Fibroblast of skin of left biceps (primary cell): ENCODE results near the gene SEMA3B.
"Not testable (repeated sequence)": the region's sequence is repeated elsewhere in the genome, so short reads cannot be mapped to it uniquely, and the experiment has no call there.

Source experiments
- DNase-seq, 2 experiments: peaks; one replicate each; pipeline ENCODE4 v3.0.0-alpha.2; 2013; ENCODE audit warnings: low read depth in 2 of 2

The SEMA3B gene

DNA sequence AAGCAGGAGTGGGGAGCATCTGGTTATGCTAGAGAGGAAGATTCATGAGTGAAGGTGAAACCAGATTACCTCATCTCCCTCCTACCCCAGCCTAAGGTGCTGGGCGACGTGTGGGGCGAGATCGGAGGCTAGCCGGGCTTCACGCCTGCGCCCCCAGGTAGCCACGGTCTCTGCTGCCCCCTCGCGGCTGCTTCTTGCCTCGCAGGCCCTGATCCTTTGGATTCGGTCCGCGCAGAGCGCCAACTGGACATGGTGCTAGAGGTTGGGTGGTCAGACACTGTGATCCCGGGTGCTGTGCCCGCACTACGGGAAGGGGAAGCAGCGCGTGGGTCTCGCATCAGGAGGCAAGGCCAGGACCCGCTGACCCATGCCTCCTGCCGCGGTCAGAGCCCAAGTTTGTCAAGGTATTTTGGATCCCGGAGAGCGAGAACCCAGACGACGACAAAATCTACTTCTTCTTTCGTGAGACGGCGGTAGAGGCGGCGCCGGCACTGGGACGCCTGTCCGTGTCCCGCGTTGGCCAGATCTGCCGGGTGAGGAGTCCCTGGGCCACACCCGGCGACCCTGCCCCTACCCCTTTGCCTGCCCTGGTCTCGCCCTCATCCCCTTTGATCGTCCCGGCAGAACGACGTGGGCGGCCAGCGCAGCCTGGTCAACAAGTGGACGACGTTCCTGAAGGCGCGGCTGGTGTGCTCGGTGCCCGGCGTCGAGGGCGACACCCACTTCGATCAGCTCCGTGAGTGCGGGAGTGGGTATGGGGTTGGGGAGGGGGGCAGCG lies 4.2 kb downstream of the SEMA3B start:
- peak in 1 of 2 experiments; percentile 18 for DNase-seq

DNA sequence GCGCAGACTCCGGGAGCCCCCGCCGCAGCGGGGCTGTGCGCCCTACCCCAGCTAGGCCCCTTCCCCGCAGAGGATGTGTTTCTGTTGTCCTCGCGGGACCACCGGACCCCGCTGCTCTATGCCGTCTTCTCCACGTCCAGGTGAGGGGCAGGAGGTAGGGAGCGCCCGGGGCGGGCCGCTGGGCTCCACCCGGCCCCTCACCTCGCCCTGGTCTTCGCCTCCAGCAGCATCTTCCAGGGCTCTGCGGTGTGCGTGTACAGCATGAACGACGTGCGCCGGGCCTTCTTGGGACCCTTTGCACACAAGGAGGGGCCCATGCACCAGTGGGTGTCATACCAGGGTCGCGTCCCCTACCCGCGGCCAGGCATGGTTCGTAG lies 4.7 kb downstream of the SEMA3B start:
- no peak for DNase-seq

DNA sequence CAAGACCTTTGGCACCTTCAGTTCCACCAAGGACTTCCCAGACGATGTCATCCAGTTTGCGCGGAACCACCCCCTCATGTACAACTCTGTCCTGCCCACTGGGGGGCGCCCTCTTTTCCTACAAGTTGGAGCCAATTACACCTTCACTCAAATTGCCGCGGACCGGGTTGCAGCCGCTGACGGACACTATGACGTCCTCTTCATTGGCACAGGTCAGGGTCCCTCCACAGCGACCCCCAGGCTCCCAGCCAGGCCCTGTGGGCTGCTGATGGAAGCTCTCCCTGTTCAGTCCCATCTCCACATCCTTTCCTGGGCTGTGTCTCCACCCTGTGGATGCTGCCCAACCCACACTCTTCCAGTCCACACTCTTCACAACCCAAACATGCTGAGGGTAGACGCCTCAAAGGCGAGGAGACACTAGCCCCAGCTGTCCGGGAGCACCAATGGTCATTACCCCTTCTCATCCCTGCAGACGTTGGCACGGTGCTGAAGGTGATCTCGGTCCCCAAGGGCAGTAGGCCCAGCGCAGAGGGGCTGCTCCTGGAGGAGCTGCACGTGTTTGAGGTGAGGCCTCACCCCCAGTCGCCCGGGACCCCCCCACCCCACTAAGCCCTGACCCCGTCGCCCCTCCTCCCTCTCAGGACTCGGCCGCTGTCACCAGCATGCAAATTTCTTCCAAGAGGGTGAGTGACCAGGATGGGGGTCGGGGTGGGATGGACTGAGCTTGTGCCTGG lies 5.6 kb downstream of the SEMA3B start:
- DNase-seq, result no peak

DNA sequence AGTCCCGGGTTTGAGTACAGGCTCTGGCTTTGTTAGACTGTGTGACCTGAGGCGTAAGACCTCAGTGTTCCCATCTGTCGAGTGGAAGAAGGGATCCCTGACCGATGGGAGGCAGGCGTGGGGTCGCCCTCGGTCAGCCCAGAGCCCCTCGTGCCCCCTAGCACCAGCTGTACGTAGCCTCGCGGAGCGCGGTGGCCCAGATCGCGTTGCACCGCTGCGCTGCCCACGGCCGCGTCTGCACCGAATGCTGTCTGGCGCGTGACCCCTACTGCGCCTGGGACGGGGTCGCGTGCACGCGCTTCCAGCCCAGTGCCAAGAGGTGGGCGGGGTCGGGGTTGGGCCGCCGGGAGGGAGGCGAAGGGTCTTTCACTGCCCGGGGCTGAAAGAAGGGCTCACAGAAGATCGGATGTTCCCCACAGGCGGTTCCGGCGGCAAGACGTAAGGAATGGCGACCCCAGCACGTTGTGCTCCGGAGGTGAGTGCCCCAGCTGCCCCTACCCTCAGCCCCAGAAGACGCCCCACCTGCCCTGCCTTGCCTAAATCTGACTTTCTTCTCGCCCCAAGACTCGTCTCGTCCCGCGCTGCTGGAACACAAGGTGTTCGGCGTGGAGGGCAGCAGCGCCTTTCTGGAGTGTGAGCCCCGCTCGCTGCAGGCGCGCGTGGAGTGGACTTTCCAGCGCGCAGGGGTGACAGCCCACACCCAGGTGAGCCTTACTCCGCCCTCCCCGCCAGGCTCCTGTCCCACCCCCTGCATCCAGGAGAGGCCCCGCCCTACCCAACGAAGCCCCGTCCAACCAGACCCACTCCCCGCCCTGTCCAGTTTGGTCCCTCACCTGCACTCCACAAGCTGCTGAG lies 6.4 kb downstream of the SEMA3B start:
- no peak for DNase-seq

DNA sequence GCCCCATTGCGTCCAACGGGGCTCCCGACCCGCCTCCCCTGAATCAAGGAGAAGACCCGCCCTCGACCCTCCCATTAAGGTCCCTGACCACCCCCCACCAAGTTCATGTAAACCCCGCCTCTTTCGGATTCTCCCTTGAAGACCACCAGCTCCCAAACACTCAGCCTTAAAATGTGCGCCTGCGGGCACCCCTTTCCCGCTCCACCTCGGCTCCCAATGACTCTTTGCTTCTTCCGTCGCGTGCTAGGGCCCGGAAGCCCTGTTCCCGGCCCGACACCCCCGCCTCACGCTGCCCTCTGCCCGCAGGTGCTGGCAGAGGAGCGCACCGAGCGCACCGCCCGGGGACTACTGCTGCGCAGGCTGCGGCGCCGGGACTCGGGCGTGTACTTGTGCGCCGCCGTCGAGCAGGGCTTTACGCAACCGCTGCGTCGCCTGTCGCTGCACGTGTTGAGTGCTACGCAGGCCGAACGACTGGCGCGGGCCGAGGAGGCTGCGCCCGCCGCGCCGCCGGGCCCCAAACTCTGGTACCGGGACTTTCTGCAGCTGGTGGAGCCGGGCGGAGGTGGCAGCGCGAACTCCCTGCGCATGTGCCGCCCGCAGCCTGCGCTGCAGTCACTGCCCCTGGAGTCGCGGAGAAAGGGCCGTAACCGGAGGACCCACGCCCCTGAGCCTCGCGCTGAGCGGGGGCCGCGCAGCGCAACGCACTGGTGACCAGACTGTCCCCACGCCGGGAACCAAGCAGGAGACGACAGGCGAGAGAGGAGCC lies 7.2 kb downstream of the SEMA3B start:
- no peak for DNase-seq

DNA sequence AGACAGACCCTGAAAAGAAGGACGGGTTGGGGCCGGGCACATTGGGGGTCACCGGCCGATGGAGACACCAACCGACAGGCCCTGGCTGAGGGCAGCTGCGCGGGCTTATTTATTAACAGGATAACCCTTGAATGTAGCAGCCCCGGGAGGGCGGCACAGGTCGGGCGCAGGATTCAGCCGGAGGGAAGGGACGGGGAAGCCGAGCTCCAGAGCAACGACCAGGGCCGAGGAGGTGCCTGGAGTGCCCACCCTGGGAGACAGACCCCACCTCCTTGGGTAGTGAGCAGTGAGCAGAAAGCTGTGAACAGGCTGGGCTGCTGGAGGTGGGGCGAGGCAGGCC lies 7.8 kb downstream of the SEMA3B start:
- DNase-seq, result no peak

DNA sequence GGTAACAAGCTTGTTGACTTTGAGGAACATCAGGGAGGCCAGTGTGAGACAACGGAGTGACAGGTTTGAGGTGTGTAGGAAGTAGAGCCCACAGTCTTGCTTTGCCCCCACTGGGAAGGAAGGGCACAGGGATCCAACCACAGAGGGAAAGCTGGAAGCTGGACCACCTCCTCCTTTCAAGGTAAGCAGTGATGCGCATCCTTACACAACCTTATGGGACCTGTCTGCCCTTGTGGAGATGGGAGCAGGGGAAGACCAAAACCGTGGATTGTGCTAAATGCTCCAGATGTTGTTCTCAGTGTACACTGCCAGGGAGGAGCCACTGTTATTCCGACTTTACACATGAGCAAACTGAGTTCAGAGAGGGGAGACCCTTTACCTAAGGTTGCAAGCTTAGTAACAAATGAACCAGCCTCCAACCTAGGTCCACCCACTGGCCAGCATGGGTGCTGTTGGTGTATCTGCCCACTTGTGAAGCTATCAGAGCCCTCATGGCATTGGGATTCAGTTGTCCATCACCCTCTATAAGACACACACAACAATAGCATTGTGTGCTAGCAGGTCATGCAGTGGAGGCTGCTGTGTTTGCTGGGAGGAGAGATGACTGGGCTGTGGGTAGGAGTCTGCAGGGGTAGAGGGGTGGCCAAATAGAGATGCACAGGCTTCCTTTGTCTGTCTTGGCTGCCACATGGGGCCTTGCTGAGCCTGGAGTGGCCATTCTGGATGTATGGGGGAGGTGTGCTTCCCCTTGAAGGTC lies 9.4 kb downstream of the SEMA3B start:
- DNase-seq, result no peak

DNA sequence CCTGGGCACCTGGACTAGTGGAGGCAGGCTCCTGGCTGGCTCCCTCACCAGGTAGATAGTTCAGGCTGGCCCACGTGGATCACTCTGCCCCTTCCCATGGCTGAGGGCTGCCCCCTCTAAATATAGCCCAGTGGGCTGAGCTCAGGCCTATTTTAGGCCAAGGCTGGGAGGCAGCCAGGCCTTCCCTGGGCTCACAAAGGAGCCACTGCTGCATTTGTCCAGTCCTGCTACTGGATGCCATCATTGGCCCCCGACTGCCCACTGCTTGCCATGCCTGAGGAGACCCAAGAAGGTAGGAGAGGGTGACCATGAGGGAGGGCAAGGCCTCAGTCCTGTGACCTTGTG lies 9.9 kb downstream of the SEMA3B start, which contains the start of gene LSMEM2:
Gene LSMEM2 (plus strand): TSS at position 208 of the 345 bp plus-strand sequence. CDS start 27 bp downstream, at position 235.
- no peak for DNase-seq

DNA sequence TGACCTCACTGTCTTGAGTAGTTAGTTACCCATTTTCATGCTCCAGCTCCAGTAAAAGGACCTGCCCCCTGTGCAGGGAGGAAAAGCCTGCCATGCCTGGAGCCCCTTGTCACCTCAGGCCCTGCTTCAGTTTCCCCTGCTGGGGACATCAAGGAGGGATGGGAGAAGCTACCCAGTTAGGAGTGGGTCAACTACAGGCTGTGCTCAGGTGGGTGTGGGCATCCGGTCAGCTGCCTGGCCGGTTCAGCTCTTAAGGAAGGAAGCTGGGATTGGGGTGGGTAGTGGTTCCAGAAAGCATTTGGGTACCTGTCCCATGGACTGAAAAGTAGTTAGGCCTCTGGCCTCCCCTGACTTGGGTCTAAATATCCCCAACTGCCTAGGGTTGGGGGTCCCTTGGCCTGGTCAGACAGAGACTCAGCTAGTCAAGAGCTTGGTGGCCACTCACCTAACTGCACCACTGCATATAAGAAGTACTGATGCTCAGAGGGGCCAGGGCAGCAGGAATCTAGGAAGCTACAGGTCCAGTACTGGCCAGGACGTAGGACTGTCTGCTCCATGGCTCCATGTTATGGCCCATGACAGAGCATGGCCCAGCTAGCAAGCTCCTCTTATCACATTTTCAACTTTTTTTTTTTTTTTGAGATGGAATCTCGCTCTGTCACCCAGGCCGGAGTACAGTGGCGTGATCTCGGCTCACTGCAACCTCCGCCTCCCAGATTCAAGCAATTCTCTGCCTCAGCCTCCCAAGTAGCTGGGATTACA lies 10.5 kb downstream of the SEMA3B start:
- DNase-seq, result no peak

DNA sequence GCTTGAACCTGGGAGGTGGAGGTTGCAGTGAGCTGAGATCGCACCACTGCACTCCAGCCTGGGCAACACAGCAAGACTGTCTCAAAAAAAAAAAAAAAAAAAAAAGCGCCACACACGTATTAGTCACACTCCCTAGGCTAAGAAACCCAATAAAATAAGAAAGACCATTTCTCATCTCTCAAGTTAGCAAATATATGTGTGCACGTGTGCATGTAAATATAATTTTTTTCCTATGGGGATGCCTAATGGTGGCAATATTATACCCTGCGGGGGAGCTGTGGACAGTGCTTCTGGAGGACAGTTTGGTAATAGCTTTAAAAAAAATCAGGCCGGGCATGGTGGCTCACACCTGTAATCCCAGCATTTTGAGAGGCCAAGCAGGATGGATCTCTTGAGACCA lies 15.2 kb downstream of the SEMA3B start:
- DNase-seq, result not testable (repeated sequence)

DNA sequence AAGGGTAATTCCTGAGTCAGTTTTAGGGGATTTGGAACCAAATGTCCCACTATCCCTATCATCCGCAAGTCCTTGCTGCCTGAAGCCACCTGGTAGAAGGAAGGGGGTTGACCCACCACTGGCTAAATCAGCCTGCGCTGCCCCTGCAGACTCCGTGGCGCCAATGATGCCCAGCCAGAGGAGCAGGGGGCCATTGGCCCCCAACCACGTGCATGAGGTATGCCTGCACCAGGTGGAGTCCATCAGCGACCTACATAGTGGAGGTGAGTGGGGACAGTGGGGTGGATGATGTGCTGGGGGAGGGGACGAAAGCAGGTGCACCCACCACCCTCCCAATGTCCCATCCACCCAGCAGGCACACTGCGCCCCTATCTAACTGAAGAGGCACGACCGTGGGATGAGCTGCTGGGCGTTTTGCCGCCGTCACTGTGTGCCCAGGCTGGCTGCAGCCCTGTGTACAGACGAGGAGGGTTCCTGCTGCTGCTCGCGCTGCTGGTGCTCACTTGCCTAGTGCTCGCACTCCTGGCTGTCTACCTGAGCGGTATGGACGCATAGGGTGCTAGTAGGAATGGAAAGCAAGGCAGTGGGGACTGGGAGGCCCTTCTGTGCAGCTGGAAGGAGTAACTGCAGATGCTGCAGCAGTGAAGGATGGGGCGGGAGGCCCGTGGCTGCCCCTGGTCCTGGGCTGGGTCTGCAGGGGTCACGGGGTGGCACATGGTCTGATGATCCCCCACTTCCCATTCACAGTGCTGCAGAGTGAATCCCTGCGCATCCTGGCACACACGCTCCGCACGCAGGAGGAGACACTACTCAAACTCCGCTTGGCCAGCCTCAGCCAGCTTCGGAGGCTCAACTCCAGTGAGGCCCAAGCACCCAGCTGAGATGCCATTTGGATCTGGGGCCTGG lies 17.6 kb downstream of the SEMA3B start:
- no peak for DNase-seq

DNA sequence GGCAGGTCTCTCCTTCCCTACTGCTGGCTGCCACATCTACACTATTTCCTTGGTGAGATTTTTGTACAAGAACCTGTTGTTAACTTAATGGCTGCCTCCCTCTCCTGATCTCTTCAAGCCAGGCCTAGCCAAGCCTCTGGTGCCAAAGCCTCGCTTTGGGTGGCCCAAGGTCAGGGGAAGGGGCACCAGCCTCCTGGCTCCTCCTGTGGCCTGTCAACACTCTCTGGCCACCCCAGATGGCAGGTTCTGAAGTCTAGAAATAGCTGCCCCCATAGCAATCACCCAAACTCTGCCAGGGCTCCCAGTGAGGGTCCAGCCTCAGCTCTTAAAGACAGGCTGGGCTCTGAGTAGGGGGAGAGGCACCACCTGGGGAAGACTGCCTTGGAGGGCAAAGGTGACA lies 18.3 kb downstream of the SEMA3B start:
- DNase-seq, result no peak

DNA sequence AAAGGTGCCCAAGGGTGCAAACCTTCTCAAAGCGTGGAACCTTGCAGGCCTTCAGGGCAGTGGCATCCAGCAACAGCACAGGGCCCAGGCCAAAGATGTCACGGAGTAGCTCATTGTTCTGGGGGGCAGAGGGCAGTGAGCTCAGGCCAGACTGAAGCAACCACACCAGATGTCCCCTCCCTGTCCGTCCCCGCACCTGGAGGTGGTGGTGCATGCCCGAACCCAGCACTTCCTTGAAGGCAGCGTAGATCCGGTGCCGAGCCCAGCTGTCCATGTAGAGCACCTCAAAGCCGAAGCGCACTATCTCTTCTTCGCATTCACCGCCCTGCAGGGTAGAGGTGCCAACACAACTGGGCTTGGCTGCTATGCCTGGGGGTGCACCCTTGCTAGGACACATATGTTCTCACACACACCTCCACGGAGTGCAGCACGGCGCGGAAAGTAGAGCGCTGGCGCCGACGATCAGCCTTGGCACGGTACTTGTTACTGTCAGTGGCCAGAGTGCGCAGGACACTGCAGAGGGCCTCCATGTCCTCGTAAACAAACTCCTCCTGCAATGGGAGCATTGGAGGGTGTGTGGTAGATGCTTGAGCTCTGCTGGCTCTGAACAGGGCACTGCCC lies 19.6 kb downstream of the SEMA3B start:
- no peak for DNase-seq

DNA sequence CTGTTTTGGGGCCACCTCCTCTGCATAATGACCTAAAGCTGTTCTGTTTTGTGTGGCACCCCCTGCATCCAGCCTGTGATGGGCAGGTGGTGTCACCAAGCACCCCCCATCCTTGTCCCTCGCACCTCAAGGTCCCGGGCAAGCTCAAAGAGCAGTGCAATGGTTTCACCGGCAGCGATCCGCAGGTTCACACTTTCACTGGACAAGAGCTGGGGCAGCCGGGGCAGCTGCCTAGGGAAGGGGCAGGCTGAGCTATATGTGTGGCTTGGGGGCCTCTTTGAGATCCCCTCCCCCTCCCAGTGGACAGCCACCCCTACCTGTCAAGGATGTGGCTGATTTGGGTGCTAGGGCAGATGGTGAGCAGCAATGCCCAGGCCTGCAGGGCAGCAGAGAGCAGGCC lies 20.2 kb downstream of the SEMA3B start:
- DNase-seq, result no peak

DNA sequence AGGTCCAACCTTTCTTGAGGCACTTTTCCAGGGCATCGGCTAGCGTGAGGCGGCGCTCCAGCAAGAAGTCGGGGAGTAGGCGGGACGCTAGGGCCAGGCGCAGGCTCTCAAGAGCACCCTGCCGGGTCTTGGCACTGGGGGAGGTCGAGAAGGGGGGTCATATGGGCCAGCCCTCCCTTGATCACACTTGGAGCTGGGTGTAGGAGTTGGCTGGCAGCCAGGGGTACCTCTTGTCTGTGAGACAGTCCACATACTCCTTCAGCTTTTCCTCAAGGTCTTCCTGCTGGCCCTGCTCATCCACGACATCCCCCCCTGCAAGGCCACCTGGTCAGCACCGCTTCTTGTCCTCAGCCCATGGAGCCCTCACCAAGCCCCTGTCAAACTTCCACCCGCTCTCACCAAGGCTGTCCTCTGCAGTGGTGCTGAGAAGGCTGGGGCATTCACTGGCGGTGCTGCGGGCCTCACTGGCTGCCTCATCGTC lies 21.3 kb downstream of the SEMA3B start:
- no peak for DNase-seq

DNA sequence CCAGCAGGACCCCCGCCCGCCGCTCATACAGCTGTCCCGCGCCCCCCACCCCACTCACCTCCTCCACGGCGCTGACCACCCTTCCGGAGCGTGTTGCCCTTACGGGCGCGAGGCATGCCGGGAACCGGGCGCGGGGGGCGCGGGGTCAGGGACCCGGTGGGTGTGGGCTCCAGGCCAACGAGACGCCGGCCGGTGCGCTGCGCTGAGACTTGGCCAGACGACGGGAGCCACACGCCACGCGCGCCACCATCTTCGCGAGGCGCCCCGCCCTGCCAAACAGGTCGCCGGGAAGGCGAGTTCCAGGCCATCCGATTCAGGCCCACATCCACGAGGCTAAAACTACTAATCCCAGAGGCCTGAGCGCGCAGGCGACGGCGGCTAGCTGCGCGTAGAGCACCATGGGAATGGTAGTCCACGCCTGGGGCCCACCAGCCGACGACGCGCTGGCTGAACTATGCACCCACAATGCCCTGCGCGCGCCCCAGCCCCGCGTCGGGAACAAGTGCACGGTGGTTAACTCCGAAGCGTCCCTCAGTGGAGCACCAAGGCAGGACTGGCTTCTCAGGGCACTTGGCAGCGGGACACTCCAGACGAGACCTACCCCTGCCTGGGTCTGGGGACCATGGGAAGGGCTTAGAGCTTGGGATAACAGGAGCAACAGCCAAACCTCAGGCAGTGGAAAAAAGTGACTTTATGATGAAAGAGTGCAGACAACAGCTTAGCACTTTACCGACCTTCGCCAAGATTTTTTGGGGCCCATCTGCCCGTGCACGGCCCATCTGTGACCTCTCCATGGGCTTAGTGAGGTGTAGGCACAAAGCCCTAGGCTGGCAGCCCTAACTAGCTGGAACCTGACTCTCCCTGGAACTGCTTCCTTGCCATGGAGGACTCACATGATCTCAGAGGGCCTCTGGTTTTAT lies 23.5 kb downstream of the SEMA3B start, which contains the start of gene IFRD2:
Gene IFRD2 (minus strand): TSS at position 271 of the 920 bp plus-strand sequence. CDS start 155 bp downstream, at position 116.
- peak; percentile 90 to 91 for DNase-seq

DNA sequence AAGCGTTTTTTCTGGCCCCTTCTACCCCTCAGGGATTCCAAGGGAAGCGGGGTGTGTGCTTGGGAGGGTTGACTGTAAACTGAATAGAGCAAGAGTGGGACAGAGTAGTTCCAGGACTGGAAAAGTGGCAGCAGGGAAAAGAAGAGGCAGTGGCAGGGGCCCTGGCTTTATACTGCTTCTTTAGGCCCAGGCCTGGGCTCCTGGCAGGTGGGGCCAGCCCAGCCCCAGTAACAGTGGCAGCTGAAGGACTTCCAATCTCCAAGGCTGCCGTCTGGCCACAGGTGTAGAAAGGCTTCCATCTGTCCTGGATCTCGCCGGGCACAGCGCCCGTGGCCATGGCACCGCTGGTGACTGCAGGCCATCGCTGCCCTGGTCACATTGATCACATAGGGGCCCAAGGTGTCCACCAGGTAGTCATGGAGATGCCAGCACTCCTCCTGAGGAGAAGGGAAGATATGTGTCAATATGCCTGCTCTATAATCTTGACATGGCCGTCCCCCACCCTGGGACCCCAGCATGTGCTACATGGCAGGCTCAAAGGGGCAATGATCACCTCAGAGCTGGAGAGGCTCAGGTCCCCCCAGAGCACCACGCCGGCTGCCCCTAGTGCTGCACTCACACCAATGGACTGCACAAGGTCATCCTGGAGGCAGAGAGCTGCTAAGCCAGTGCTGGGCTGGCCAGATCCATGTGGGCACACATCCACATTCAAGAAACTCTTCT lies 24.3 kb downstream of the SEMA3B start:
- DNase-seq, result no peak
